ENCODE data around the gene CDK6. TPM values are rescaled to one million over a fixed set of nuclear protein-coding genes. Genes with fewer than 3 reads are reported as not detected.

Gene CDK6
- total and polyA plus RNA-seq, 10 donors = 0.91 to 37.8 (median 25.5) TPM

- DNase-seq = no peak
- peaks cover 0 to 47% (median 17%) of the 10 kb centered on the region in 6 donors for H3K4me1 ChIP-seq
- intact Hi-C loops (cut with DNase I; ENCODE audit: low total_unique reads) = no loop called here
- H3K27ac ChIP-seq = peak overlapping the region in 5 of 8 donors; percentile 3 to 54 (median 24)
- no peaks in the 10 kb centered on the region for H3K27me3 ChIP-seq (replicated peaks in 1 of 7)
- H3K9me3 ChIP-seq = no peaks in the 10 kb centered on the region
- TF ChIP-seq POLR2A (IDR thresholded peaks at IDR 0.05) = no peak
- TF ChIP-seq POLR2AphosphoS5 (IDR thresholded peaks at IDR 0.05) = no peak
- TF ChIP-seq, protein P1, sequence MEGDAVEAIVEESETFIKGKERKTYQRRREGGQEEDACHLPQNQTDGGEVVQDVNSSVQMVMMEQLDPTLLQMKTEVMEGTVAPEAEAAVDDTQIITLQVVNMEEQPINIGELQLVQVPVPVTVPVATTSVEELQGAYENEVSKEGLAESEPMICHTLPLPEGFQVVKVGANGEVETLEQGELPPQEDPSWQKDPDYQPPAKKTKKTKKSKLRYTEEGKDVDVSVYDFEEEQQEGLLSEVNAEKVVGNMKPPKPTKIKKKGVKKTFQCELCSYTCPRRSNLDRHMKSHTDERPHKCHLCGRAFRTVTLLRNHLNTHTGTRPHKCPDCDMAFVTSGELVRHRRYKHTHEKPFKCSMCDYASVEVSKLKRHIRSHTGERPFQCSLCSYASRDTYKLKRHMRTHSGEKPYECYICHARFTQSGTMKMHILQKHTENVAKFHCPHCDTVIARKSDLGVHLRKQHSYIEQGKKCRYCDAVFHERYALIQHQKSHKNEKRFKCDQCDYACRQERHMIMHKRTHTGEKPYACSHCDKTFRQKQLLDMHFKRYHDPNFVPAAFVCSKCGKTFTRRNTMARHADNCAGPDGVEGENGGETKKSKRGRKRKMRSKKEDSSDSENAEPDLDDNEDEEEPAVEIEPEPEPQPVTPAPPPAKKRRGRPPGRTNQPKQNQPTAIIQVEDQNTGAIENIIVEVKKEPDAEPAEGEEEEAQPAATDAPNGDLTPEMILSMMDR (IDR thresholded peaks at IDR 0.05 in 8 of 11, conservative IDR thresholded peaks at IDR 0.05 in 3 of 11) = no peak
- no peak overlapping the region for H3K4me3 ChIP-seq
- H3K36me3 ChIP-seq = no peaks in the 10 kb centered on the region
- WGBS, 5 donors = 78 to 89% (median 86%) methylated on average over 5 of the region's 5 CpGs
These were observed 154.0 kb downstream of the CDK6 start for GRCh38 chr7:92682330-92682729.

- DNase-seq = no peak
- Histone ChIP-seq H3K27ac (peak overlapping the region in 2 of 8 donors; percentile 3 to 22), H3K4me1 (peaks cover 0 to 47% (median 17%) of the 10 kb centered on the region in 6 donors), H3K9me3 (no peaks in the 10 kb centered on the region), H3K27me3 (replicated peaks in 1 of 7) (no peaks in the 10 kb centered on the region), H3K36me3 (no peaks in the 10 kb centered on the region), H3K4me3 (no peak overlapping the region)
- intact Hi-C loops (cut with DNase I; ENCODE audit: low total_unique reads) = no loop called here
- 71 to 86% (median 80%) methylated on average over 5 of the region's 5 CpGs for WGBS, 5 donors
- TF ChIP-seq, protein P1 (IDR thresholded peaks at IDR 0.05 in 8 of 11, conservative IDR thresholded peaks at IDR 0.05 in 3 of 11) = no peak
- no peak for TF ChIP-seq POLR2A (IDR thresholded peaks at IDR 0.05)
- TF ChIP-seq POLR2AphosphoS5 (IDR thresholded peaks at IDR 0.05) = no peak
These were observed 154.7 kb downstream of the CDK6 start for GRCh38 chr7:92681633-92682032.

DNA sequence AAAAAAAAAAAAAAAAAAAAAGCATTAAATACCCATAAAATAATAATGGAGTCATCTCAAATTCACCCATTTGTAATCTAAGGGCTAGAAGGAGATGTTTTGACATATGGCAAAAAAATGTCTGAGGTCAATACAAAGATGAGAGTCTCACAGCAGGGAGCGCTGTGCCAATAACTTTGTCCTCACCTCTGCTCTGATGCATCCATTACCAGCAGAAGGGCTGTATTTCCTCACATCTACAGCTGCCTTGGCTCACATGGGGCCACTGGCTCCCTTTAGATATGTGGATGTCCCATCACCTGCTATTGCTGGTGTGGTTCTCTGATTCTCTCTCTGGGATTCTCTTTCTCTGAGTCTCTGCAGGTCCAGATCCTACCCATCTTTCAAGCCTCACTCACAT is 155.9 kb downstream of the CDK6 start:
- H3K36me3 ChIP-seq = no peaks in the 10 kb centered on the region
- DNase-seq = no peak
- peaks cover 0 to 40% (median 17%) of the 10 kb centered on the region in 6 donors for H3K4me1 ChIP-seq
- WGBS, 5 donors = 92 to 100% (median 97%) methylated on average over 1 of the region's 1 CpG
- H3K27me3 ChIP-seq (replicated peaks in 1 of 7) = no peaks in the 10 kb centered on the region
- intact Hi-C loops (cut with DNase I; ENCODE audit: low total_unique reads) = no loop called here
- no peak overlapping the region for H3K4me3 ChIP-seq
- no peaks in the 10 kb centered on the region for H3K9me3 ChIP-seq
- TF ChIP-seq POLR2A (IDR thresholded peaks at IDR 0.05) (no peak), POLR2AphosphoS5 (IDR thresholded peaks at IDR 0.05) (no peak)
- no peak overlapping the region for H3K27ac ChIP-seq

- TF ChIP-seq POLR2AphosphoS5 (IDR thresholded peaks at IDR 0.05) (no peak), POLR2A (IDR thresholded peaks at IDR 0.05) (no peak)
- TF ChIP-seq, protein P1 (IDR thresholded peaks at IDR 0.05 in 8 of 11, conservative IDR thresholded peaks at IDR 0.05 in 3 of 11) = no peak
- Histone ChIP-seq H3K4me3 (no peak overlapping the region), H3K9me3 (no peaks in the 10 kb centered on the region), H3K27me3 (replicated peaks in 1 of 7) (no peaks in the 10 kb centered on the region), H3K36me3 (no peaks in the 10 kb centered on the region), H3K4me1 (peaks cover 0 to 22% (median 14%) of the 10 kb centered on the region in 6 donors), H3K27ac (no peak overlapping the region)
- 85 to 97% (median 94%) methylated on average over 3 of the region's 3 CpGs for WGBS, 5 donors
- intact Hi-C loops (cut with DNase I; ENCODE audit: low total_unique reads) = no loop called here
- no peak for DNase-seq
These were observed 158.0 kb downstream of the CDK6 start for GRCh38 chr7:92678291-92678920.

All from spleen (tissue), 11 donors.